SKM-1 (cell line): ENCODE measurements around the gene CCDC6.
"Not testable (repeated sequence)": the region's sequence is repeated elsewhere in the genome, so short reads cannot be mapped to it uniquely, and the experiment has no call there.

Experiments used
- DNase-seq: peaks from one replicate; lab custom pipeline; 2025; ENCODE audit not compliant: unreplicated experiment; lab: John Stamatoyannopoulos, UW

The CCDC6 gene

GRCh38 chr10:59881640-59882039, 24.7 kb downstream of the CCDC6 start:
- DNase-seq: no peak

GRCh38 chr10:59880971-59881510, 25.3 kb downstream of the CCDC6 start:
- no peak for DNase-seq

- DNase-seq: no peak
Measured at GRCh38 chr10:59880019-59880717, 26.2 kb downstream of the CCDC6 start.

GRCh38 chr10:59879363-59879913, 26.9 kb downstream of the CCDC6 start:
- no peak for DNase-seq

- DNase-seq: no peak
Measured at GRCh38 chr10:59878915-59879314, 27.4 kb downstream of the CCDC6 start.

- no peak for DNase-seq
Measured at GRCh38 chr10:59878289-59878688, 28.1 kb downstream of the CCDC6 start.

- no peak for DNase-seq
Measured at GRCh38 chr10:59877191-59877671, 29.1 kb downstream of the CCDC6 start.

GRCh38 chr10:59876695-59877094, 29.7 kb downstream of the CCDC6 start:
- no peak for DNase-seq

GRCh38 chr10:59876208-59876607, 30.1 kb downstream of the CCDC6 start:
- DNase-seq: not testable (repeated sequence)

- no peak for DNase-seq
Measured at GRCh38 chr10:59873896-59874295, 32.5 kb downstream of the CCDC6 start.

GRCh38 chr10:59872892-59873463, 33.4 kb downstream of the CCDC6 start:
- no peak for DNase-seq

- DNase-seq: no peak
Measured at GRCh38 chr10:59870152-59870551, 36.2 kb downstream of the CCDC6 start.

GRCh38 chr10:59869594-59869940, 36.8 kb downstream of the CCDC6 start:
- DNase-seq: no peak

GRCh38 chr10:59868696-59869593, 37.4 kb downstream of the CCDC6 start:
- no peak for DNase-seq

- DNase-seq: no peak
Measured at GRCh38 chr10:59867590-59867989, 38.8 kb downstream of the CCDC6 start.

GRCh38 chr10:59865101-59865500, 41.3 kb downstream of the CCDC6 start:
- no peak for DNase-seq

- DNase-seq: no peak
Measured at GRCh38 chr10:59864141-59864962, 42.0 kb downstream of the CCDC6 start.

- no peak for DNase-seq
Measured at GRCh38 chr10:59859570-59859969, 46.8 kb downstream of the CCDC6 start.

- DNase-seq: no peak
Measured at GRCh38 chr10:59857921-59858320, 48.4 kb downstream of the CCDC6 start.

- no peak for DNase-seq
Measured at GRCh38 chr10:59857049-59857448, 49.3 kb downstream of the CCDC6 start.
